HL-60 (cell line): ENCODE results near the gene PICK1.

Experiments
- GABPA ChIP-seq: IDR thresholded peaks from 2 replicates; pipeline ENCODE4 v1.6.1; 2012; ENCODE audit warnings: low read depth
- POLR2AphosphoS5 ChIP-seq: IDR thresholded peaks from 2 replicates; pipeline ENCODE4 v1.6.1; 2012; ENCODE audit warnings: low read depth
- TF ChIP-seq, protein P1 (sequence below): IDR thresholded peaks from one replicate; pipeline ENCODE4 v1.5.1; 2011; ENCODE audit warnings: low read length, control low read depth, inconsistent platforms; ENCODE audit not compliant: insufficient read depth
- TF ChIP-seq, protein P2 (sequence below): IDR thresholded peaks from 2 replicates; pipeline ENCODE4 v1.6.1; 2012; ENCODE audit warnings: low read depth; ENCODE audit not compliant: insufficient replicate concordance

- TF ChIP-seq, protein P1, sequence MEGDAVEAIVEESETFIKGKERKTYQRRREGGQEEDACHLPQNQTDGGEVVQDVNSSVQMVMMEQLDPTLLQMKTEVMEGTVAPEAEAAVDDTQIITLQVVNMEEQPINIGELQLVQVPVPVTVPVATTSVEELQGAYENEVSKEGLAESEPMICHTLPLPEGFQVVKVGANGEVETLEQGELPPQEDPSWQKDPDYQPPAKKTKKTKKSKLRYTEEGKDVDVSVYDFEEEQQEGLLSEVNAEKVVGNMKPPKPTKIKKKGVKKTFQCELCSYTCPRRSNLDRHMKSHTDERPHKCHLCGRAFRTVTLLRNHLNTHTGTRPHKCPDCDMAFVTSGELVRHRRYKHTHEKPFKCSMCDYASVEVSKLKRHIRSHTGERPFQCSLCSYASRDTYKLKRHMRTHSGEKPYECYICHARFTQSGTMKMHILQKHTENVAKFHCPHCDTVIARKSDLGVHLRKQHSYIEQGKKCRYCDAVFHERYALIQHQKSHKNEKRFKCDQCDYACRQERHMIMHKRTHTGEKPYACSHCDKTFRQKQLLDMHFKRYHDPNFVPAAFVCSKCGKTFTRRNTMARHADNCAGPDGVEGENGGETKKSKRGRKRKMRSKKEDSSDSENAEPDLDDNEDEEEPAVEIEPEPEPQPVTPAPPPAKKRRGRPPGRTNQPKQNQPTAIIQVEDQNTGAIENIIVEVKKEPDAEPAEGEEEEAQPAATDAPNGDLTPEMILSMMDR: no peak
- TF ChIP-seq GABPA: no peak
- TF ChIP-seq, protein P2, sequence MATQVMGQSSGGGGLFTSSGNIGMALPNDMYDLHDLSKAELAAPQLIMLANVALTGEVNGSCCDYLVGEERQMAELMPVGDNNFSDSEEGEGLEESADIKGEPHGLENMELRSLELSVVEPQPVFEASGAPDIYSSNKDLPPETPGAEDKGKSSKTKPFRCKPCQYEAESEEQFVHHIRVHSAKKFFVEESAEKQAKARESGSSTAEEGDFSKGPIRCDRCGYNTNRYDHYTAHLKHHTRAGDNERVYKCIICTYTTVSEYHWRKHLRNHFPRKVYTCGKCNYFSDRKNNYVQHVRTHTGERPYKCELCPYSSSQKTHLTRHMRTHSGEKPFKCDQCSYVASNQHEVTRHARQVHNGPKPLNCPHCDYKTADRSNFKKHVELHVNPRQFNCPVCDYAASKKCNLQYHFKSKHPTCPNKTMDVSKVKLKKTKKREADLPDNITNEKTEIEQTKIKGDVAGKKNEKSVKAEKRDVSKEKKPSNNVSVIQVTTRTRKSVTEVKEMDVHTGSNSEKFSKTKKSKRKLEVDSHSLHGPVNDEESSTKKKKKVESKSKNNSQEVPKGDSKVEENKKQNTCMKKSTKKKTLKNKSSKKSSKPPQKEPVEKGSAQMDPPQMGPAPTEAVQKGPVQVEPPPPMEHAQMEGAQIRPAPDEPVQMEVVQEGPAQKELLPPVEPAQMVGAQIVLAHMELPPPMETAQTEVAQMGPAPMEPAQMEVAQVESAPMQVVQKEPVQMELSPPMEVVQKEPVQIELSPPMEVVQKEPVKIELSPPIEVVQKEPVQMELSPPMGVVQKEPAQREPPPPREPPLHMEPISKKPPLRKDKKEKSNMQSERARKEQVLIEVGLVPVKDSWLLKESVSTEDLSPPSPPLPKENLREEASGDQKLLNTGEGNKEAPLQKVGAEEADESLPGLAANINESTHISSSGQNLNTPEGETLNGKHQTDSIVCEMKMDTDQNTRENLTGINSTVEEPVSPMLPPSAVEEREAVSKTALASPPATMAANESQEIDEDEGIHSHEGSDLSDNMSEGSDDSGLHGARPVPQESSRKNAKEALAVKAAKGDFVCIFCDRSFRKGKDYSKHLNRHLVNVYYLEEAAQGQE: no peak
- no peak for TF ChIP-seq POLR2AphosphoS5
Measured at GRCh38 chr22:38088629-38089473, 31.6 kb downstream of the PICK1 start.
